Endothelial cell of umbilical vein (primary cell): Measurements from ENCODE around the gene OTUD5.

Experiments
- EZH2 ChIP-seq: IDR thresholded peaks from 2 replicates; pipeline ENCODE4 v1.6.1; 2012; ENCODE audit warnings: borderline replicate concordance, low read depth, mild to moderate bottlenecking, moderate library complexity, low read length, inconsistent platforms; ENCODE audit not compliant: severe bottlenecking
- GATA2 ChIP-seq: IDR thresholded peaks from 2 replicates; pipeline ENCODE4 v1.7.0; 2011; ENCODE audit warnings: low read depth, mild to moderate bottlenecking, moderate library complexity, mixed read lengths, low read length; ENCODE audit not compliant: insufficient read length, insufficient read depth
- JUN ChIP-seq: IDR thresholded peaks from 2 replicates; pipeline ENCODE4 v1.6.1; 2011; ENCODE audit warnings: borderline replicate concordance, low read depth; ENCODE audit not compliant: insufficient read length, insufficient read depth
- MYC ChIP-seq: IDR thresholded peaks from one replicate; pipeline ENCODE4 v1.6.1; 2011; ENCODE audit warnings: mild to moderate bottlenecking, low read depth, low read length
- POLR2A ChIP-seq: IDR thresholded peaks from 2 replicates; pipeline ENCODE4 v1.6.1; 2012; ENCODE audit warnings: low read depth, mild to moderate bottlenecking, control low read depth, low read length
- POLR2AphosphoS5 ChIP-seq: IDR thresholded peaks from 2 replicates; pipeline ENCODE4 v1.6.1; 2012; ENCODE audit warnings: low read depth, mild to moderate bottlenecking, control low read depth, low read length, moderate library complexity; ENCODE audit not compliant: insufficient read depth
- TF ChIP-seq, protein P1 (sequence below), 2 donors: IDR thresholded peaks; 1 replicate in 1 of 2; 2 replicates in 1 of 2; pipeline ENCODE4 v1.5.1; 2011; ENCODE audit warnings: low read length in 2 of 2, mild to moderate bottlenecking in 2 of 2, moderate library complexity in 2 of 2, control low read depth in 1 of 2, inconsistent platforms in 1 of 2, low read depth in 1 of 2; ENCODE audit not compliant: insufficient read depth in 1 of 2; ENCODE audit errors: extremely low read depth in 1 of 2
- TF ChIP-seq, protein P2 (sequence below): IDR thresholded peaks from 2 replicates; pipeline ENCODE4 v1.6.1; 2011; ENCODE audit not compliant: insufficient read depth, insufficient read length

DNA sequence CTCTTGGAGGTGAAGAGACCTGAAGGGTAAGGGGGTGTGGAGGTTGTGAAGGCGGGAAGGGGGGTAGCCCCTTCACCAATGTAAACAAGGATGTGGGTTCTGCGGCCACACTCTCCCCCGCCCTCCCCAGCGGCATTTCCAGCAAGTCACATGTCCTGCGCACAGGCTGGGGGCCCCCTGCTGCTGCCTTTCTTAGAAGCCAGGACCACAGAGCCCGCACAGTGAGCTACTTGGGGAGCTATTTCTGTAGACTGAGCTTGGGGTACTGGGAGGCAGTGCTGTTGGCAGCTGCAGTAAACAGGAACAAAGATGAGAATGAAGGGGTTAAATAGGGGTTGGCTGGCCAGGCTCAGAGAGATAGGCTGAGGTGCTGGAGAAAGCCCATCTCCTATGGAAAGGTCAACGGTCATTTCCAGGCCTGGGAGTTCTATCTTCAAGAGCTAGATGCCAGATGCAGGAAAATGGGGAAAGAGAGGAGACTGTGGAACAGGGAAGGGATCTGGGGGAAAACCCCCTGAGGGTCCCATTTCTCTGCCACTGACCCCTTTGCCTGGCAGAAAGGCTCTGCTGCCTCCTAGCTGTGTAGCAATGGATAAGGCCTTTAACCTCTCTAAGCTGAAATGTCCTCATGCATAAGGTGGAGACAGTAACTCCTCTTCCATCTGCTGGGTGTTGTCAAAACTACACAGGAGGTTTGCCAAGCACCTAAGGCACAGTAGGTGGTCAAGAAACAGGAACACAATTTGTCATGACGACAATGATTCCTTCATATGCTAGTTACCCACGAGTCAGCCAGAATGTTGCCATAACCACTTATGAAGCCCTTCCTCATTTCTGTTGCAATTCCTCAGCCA is 20.1 kb downstream of the OTUD5 start:
- TF ChIP-seq, protein P1, sequence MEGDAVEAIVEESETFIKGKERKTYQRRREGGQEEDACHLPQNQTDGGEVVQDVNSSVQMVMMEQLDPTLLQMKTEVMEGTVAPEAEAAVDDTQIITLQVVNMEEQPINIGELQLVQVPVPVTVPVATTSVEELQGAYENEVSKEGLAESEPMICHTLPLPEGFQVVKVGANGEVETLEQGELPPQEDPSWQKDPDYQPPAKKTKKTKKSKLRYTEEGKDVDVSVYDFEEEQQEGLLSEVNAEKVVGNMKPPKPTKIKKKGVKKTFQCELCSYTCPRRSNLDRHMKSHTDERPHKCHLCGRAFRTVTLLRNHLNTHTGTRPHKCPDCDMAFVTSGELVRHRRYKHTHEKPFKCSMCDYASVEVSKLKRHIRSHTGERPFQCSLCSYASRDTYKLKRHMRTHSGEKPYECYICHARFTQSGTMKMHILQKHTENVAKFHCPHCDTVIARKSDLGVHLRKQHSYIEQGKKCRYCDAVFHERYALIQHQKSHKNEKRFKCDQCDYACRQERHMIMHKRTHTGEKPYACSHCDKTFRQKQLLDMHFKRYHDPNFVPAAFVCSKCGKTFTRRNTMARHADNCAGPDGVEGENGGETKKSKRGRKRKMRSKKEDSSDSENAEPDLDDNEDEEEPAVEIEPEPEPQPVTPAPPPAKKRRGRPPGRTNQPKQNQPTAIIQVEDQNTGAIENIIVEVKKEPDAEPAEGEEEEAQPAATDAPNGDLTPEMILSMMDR (IDR thresholded peaks at IDR 0.05; ENCODE audit: extremely low read depth in 1 of 2, insufficient read depth in 1 of 2, low read depth in 1 of 2, low read length in 2 of 2) = no peak
- no peak for TF ChIP-seq POLR2A
- no peak for TF ChIP-seq EZH2
- TF ChIP-seq, protein P2, sequence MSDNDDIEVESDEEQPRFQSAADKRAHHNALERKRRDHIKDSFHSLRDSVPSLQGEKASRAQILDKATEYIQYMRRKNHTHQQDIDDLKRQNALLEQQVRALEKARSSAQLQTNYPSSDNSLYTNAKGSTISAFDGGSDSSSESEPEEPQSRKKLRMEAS = no peak
- TF ChIP-seq POLR2AphosphoS5 = no peak
- TF ChIP-seq JUN = no peak
- TF ChIP-seq GATA2 = no peak
- no peak for TF ChIP-seq MYC
